Naive B cell (primary cell): ENCODE measurements around the gene XPO4. TPM values are rescaled to one million over a fixed set of nuclear protein-coding genes. Genes with fewer than 3 reads are reported as not detected.

Experiments used
- ATAC-seq, 2 donors: fragments of 150-1000 bp; cut with Tn5 transposase; 2 replicates each; pipeline ENCODE4 v1.10.0; 2021; ENCODE audit warnings: low read depth in 2 of 2, mild to moderate bottlenecking in 2 of 2, moderate library complexity in 2 of 2
- DNase-seq: peaks from one replicate; pipeline ENCODE4 v3.0.0; 2022
- H3K27ac Mint-ChIP-seq, 6 donors: one replicate each; pipeline ENCODE4 v1.8.0; 2020 to 2022; ENCODE audit warnings: mild to moderate bottlenecking in 6 of 6, mixed read lengths in 6 of 6, moderate library complexity in 5 of 6, inconsistent platforms in 2 of 6
- H3K27me3 Mint-ChIP-seq, 3 donors: one replicate each; pipeline ENCODE4 v1.8.0; 2021 to 2022; ENCODE audit warnings: mixed read lengths in 3 of 3, mild to moderate bottlenecking in 1 of 3
- H3K36me3 Mint-ChIP-seq, 2 donors: one replicate each; pipeline ENCODE4 v1.8.0; 2020 to 2022; ENCODE audit warnings: mixed read lengths in 2 of 2, inconsistent platforms in 1 of 2, mild to moderate bottlenecking in 1 of 2
- H3K4me1 Mint-ChIP-seq, 3 donors: one replicate each; pipeline ENCODE4 v1.8.0; 2020 to 2022; ENCODE audit warnings: mixed read lengths in 3 of 3, inconsistent platforms in 1 of 3, mild to moderate bottlenecking in 1 of 3, moderate library complexity in 1 of 3
- H3K4me3 Mint-ChIP-seq, 8 donors: one replicate each; pipeline ENCODE4 v1.8.0; 2020 to 2022; ENCODE audit warnings: mild to moderate bottlenecking in 8 of 8, mixed read lengths in 8 of 8, moderate library complexity in 8 of 8, inconsistent platforms in 2 of 8
- H3K9me3 Mint-ChIP-seq, 7 donors: one replicate each; pipeline ENCODE4 v1.8.0; 2020 to 2022; ENCODE audit warnings: mixed read lengths in 7 of 7, mild to moderate bottlenecking in 5 of 7, inconsistent platforms in 2 of 7, moderate library complexity in 1 of 7
- polyA plus RNA-seq, 6 donors: library from polyadenylated mRNA; unstranded; fragments of 300-500 nt; fragmentation: Illumina TruSeq; gene quantifications; one replicate each; pipeline ENCODE4 v1.2.3, GENCODE V29; 2021; ENCODE audit warnings: low read depth in 6 of 6

The XPO4 gene
- polyA plus RNA-seq, 6 donors from 2014 or later: 4.0 to 10.1 (median 6.7) TPM

DNA sequence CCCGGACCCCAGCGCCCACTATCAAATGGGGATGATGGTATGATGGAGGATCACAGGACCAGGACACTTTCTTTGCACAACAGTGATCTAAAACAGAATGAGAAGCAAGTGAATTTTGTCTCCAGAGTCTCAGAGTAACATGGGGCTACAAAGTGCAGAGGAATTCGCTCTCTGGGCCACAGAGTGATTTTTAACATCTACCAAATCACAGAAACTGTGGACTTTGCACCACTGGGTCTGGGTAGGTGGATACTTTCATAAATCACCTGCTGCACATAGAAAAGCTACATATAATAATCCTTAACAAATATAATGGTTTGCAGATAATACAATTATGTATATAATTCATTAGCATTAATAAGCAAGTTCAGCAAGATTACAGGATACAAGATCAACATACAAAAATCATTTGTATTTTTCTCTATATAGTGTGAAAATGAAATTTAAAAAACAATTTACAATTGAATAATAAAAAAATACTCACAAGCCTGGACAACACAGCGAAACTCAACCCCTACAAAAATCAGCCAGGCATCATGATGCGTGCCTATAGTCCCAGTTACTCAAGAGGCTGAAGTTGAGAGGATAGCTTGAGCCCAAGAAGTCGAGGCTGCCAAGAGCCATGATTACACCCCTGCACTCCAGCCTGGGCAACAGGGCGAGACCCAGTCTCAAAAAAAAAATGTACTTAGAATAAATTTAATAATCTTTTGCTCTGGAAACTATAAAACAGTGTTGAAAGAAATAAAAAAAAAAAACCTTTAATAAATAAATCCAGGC, 68.5 kb downstream of the XPO4 start:
- no peak overlapping the region for H3K4me3 Mint-ChIP-seq
- peaks cover 5 to 18% of the 10 kb centered on the region in 2 donors for H3K36me3 Mint-ChIP-seq
- DNase-seq: no peak
- peaks cover 0 to 9% (median 5%) of the 10 kb centered on the region in 3 donors for H3K4me1 Mint-ChIP-seq
- H3K9me3 Mint-ChIP-seq: no peaks in the 10 kb centered on the region
- no peak overlapping the region for H3K27ac Mint-ChIP-seq
- ATAC-seq: no peak
- H3K27me3 Mint-ChIP-seq: no peaks in the 10 kb centered on the region

GRCh38 chr13:20832861-20833260, 69.7 kb downstream of the XPO4 start:
- H3K4me1 Mint-ChIP-seq: peaks cover 6 to 15% (median 11%) of the 10 kb centered on the region in 3 donors
- DNase-seq (no peak), ATAC-seq (no peak)
- peaks cover 5 to 17% of the 10 kb centered on the region in 2 donors for H3K36me3 Mint-ChIP-seq
- no peaks in the 10 kb centered on the region for H3K27me3 Mint-ChIP-seq
- H3K9me3 Mint-ChIP-seq: no peaks in the 10 kb centered on the region
- H3K4me3 Mint-ChIP-seq: no peak overlapping the region
- H3K27ac Mint-ChIP-seq: peak overlapping the region in 1 of 6 donors; percentile 53

DNA sequence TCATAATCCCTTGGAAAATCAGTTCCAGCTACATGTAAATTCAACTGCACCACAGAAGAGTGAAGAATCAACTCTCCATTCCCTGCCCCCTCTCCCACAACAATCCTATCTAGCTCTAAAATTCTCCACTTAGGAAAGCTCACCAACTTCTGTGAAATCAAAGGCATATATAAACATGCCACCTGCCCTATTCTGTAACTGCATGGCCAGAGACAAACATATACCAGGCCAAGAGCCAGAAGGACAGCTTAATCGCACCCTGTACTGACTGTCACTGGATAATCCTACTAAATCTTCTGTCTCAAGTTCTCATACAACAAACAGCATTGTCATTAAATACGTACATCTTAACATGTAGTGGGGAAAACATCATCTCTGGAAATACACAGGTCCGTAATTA, 70.6 kb downstream of the XPO4 start:
- Mint-ChIP-seq H3K9me3 (no peaks in the 10 kb centered on the region), H3K4me3 (no peak overlapping the region), H3K36me3 (peaks cover 0 to 10% of the 10 kb centered on the region in 2 donors), H3K27me3 (no peaks in the 10 kb centered on the region), H3K4me1 (peaks cover 6 to 11% (median 11%) of the 10 kb centered on the region in 3 donors), H3K27ac (peak overlapping the region in 2 of 6 donors; percentile 8 to 61)
- no peak for ATAC-seq
- DNase-seq: no peak

DNA sequence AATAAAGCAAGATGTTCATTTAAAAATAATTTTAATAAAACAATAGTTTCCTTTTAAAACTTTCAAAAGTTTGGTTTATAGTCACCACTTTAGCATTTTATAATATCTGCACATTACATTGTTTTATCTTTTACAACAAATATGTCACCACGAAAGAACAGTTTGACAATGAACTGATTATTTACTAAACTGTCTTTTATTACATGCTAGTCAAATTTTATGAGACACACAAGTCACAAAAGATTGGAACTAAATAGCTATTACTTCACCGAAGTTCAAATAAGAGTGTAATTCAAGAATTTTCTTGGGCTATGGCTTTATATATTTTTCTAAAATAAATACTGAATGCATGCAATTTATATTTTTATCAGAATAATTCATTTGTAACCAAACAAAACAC, 71.3 kb downstream of the XPO4 start:
- H3K9me3 Mint-ChIP-seq: no peaks in the 10 kb centered on the region
- no peak overlapping the region for H3K27ac Mint-ChIP-seq
- peaks cover 6 to 11% (median 11%) of the 10 kb centered on the region in 3 donors for H3K4me1 Mint-ChIP-seq
- no peak for DNase-seq
- H3K4me3 Mint-ChIP-seq: no peak overlapping the region
- peaks cover 0 to 4% of the 10 kb centered on the region in 2 donors for H3K36me3 Mint-ChIP-seq
- ATAC-seq: no peak
- no peaks in the 10 kb centered on the region for H3K27me3 Mint-ChIP-seq

GRCh38 chr13:20828539-20829364, 73.8 kb downstream of the XPO4 start:
- Mint-ChIP-seq H3K9me3 (no peaks in the 10 kb centered on the region), H3K27ac (peak overlapping the region in 5 of 6 donors; percentile 11 to 86 (median 53)), H3K4me3 (peak overlapping the region in 1 of 8 donors; percentile 22), H3K36me3 (no peaks in the 10 kb centered on the region), H3K4me1 (peaks cover 6 to 11% (median 7%) of the 10 kb centered on the region in 3 donors), H3K27me3 (no peaks in the 10 kb centered on the region)
- DNase-seq: peak; percentile 62
- ATAC-seq: peak; percentile 63 to 71

- Mint-ChIP-seq H3K9me3 (no peaks in the 10 kb centered on the region), H3K27ac (no peak overlapping the region), H3K4me3 (no peak overlapping the region), H3K27me3 (no peaks in the 10 kb centered on the region), H3K4me1 (peaks cover 6 to 11% (median 7%) of the 10 kb centered on the region in 3 donors), H3K36me3 (no peaks in the 10 kb centered on the region)
- no peak for DNase-seq
- ATAC-seq: no peak
Observed at GRCh38 chr13:20826843-20827560, 75.5 kb downstream of the XPO4 start.

- Mint-ChIP-seq H3K36me3 (no peaks in the 10 kb centered on the region), H3K4me1 (peaks cover 6 to 7% (median 6%) of the 10 kb centered on the region in 3 donors), H3K27me3 (no peaks in the 10 kb centered on the region), H3K9me3 (no peaks in the 10 kb centered on the region), H3K27ac (no peak overlapping the region), H3K4me3 (no peak overlapping the region)
- DNase-seq: no peak
- ATAC-seq: no peak
Observed at GRCh38 chr13:20826301-20826700, 76.2 kb downstream of the XPO4 start.

DNA sequence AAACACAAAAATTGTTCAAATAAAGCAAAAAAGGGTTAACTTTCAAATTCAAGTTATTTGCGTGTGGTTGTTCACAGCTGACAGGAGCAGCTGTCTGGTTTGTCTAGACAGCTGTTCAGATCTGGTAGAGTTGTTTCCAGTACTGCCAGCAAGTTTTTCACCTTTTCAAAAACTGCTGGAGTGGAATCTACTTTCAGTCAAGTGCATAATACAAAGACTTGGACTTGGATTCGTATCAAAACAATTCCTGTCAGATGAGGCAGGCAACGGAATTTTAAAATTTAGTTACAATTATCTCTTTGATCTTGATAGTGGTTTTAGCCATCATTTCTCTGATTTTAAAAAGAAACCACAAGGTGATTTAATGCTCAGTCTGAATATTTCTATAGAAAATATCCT, 77.1 kb downstream of the XPO4 start:
- H3K27ac Mint-ChIP-seq: no peak overlapping the region
- no peaks in the 10 kb centered on the region for H3K27me3 Mint-ChIP-seq
- no peaks in the 10 kb centered on the region for H3K9me3 Mint-ChIP-seq
- ATAC-seq (no peak), DNase-seq (no peak)
- no peak overlapping the region for H3K4me3 Mint-ChIP-seq
- peaks cover 0 to 3% of the 10 kb centered on the region in 2 donors for H3K36me3 Mint-ChIP-seq
- peaks cover 6 to 7% (median 6%) of the 10 kb centered on the region in 3 donors for H3K4me1 Mint-ChIP-seq

- DNase-seq (no peak), ATAC-seq (no peak)
- Mint-ChIP-seq H3K27me3 (no peaks in the 10 kb centered on the region), H3K27ac (no peak overlapping the region), H3K4me1 (peaks cover 6 to 7% (median 6%) of the 10 kb centered on the region in 3 donors), H3K9me3 (no peaks in the 10 kb centered on the region), H3K36me3 (peaks cover 0 to 6% of the 10 kb centered on the region in 2 donors), H3K4me3 (no peak overlapping the region)
Observed at GRCh38 chr13:20824762-20825476, 77.6 kb downstream of the XPO4 start.

DNA sequence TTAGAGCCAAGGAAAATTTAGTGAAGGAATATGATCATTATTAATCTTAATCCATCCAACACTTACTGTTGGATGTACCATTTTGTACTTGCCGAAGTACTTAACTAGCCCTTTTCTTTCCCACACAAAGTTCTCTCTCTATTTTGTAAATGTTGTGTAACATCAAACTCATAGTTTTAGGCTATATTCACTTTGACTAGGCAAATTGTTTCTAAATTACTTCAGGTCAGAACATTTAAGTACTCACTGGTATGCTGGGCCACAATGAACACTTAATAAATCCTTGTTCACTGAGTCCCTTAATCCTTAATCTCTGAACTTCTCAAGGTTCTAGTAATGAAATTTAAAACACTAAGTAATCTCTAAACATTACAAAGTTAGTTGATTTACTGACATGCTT, 79.5 kb downstream of the XPO4 start:
- H3K27me3 Mint-ChIP-seq: no peaks in the 10 kb centered on the region

DNA sequence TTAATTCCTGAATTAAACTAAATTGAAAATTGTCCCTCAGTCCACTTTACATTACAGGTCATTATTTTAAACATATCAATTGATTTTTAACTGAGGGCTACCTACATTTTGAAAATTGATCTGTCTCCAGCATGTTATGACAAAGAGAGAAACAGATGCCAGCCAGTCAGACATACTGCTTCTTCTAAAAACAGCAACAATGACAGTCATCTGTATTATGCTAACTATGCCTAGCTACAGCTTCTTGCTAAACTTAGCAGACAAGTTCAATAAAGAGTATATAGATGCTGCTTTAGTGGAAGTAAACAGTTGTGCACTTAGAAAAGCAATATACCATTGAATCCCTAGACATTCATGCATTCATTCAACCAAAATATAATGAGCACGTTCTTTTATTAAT, 80.1 kb downstream of the XPO4 start:
- Mint-ChIP-seq H3K4me3 (no peak overlapping the region), H3K9me3 (no peaks in the 10 kb centered on the region), H3K4me1 (no peaks in the 10 kb centered on the region), H3K27ac (no peak overlapping the region), H3K27me3 (no peaks in the 10 kb centered on the region), H3K36me3 (peaks cover 0 to 6% of the 10 kb centered on the region in 2 donors)
- DNase-seq (no peak), ATAC-seq (no peak)

More for the DNA sequence above, 79.5 kb downstream of the XPO4 start:
- no peaks in the 10 kb centered on the region for H3K4me1 Mint-ChIP-seq
- no peak overlapping the region for H3K4me3 Mint-ChIP-seq
- H3K9me3 Mint-ChIP-seq: no peaks in the 10 kb centered on the region
- H3K27ac Mint-ChIP-seq: no peak overlapping the region
- H3K36me3 Mint-ChIP-seq: peaks cover 0 to 6% of the 10 kb centered on the region in 2 donors
- DNase-seq (no peak), ATAC-seq (no peak)

DNA sequence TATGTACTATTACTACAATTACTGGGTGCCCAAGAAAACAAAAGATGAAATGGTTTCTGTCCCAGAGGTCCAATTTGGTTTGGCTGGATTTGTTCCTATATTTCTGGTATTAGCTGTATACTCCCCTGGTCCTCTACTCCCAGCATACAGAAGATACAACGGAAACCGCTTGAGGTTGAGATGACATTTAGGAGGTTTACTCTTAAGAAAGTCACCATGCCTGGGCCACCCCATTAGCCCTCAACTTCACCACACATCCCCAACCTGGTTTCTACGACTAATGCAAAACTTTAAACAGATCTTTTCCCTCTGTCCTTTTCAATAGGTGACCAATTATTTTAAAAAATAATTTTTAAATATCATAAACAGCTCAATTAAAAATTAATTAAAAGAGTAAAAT, 82.8 kb downstream of the XPO4 start:
- Mint-ChIP-seq H3K27ac (no peak overlapping the region), H3K27me3 (no peaks in the 10 kb centered on the region), H3K9me3 (no peaks in the 10 kb centered on the region), H3K4me1 (no peaks in the 10 kb centered on the region), H3K4me3 (no peak overlapping the region), H3K36me3 (peaks cover 0 to 11% of the 10 kb centered on the region in 2 donors)
- DNase-seq (no peak), ATAC-seq (no peak)

DNA sequence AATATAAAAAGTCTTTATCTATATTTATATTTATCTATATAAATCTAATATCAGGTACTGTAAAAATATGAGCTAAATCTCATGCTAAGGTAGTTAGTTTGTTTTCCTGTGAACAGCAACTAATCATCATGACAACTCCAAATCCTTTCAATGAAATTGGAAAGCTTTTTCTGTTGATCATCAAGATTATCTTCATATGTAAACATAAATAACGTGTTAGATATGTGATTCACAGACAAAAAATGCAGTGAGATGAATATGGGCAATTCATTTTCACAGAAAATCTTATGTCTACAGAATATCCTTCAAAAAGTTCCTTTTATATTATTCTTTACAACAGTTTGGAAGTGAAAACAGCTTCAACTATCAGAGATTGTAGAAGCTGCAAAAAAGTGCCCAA, 87.1 kb downstream of the XPO4 start:
- ATAC-seq: no peak
- H3K4me3 Mint-ChIP-seq: no peak overlapping the region
- H3K9me3 Mint-ChIP-seq: no peaks in the 10 kb centered on the region
- peaks cover 7 to 14% of the 10 kb centered on the region in 2 donors for H3K36me3 Mint-ChIP-seq
- H3K27ac Mint-ChIP-seq: no peak overlapping the region
- DNase-seq: no peak
- H3K4me1 Mint-ChIP-seq: peaks cover 0 to 3% (median 0%) of the 10 kb centered on the region in 3 donors
- no peaks in the 10 kb centered on the region for H3K27me3 Mint-ChIP-seq
